DND-41 (cell line): ENCODE results near the gene OR6X1.

Experiments
- EZH2 ChIP-seq: IDR thresholded peaks from 3 replicates; pipeline ENCODE4 v1.6.1; 2012; ENCODE audit warnings: borderline replicate concordance, low read depth, mild to moderate bottlenecking, moderate library complexity, low read length, inconsistent platforms; ENCODE audit not compliant: severe bottlenecking
- TF ChIP-seq, protein P1 (sequence below): IDR thresholded peaks from 2 replicates; pipeline ENCODE4 v1.5.1; 2012; ENCODE audit warnings: borderline replicate concordance, low read length, moderate library complexity, mild to moderate bottlenecking; ENCODE audit not compliant: poor library complexity, severe bottlenecking; ENCODE audit errors: extremely low read depth

DNA sequence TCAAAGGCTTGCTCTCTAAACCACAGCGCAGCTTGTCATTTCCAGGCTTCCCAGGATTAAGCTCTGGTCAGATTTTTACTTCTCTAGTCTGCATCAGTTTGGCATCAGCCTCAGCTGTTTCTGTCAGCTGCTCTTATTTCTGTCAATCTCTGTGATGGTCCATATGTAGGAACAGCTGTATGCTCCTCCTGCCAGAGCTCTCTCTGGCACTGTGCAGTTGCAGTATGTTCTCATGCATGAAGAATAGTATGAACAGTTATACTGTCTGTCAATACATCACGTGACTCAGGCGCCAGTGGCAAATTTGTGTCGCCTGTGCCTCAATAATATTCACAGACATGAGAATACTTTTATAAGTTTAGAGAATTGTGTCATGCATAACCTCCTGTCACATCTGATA lies 45.1 kb upstream of the OR6X1 start:
- TF ChIP-seq, protein P1, sequence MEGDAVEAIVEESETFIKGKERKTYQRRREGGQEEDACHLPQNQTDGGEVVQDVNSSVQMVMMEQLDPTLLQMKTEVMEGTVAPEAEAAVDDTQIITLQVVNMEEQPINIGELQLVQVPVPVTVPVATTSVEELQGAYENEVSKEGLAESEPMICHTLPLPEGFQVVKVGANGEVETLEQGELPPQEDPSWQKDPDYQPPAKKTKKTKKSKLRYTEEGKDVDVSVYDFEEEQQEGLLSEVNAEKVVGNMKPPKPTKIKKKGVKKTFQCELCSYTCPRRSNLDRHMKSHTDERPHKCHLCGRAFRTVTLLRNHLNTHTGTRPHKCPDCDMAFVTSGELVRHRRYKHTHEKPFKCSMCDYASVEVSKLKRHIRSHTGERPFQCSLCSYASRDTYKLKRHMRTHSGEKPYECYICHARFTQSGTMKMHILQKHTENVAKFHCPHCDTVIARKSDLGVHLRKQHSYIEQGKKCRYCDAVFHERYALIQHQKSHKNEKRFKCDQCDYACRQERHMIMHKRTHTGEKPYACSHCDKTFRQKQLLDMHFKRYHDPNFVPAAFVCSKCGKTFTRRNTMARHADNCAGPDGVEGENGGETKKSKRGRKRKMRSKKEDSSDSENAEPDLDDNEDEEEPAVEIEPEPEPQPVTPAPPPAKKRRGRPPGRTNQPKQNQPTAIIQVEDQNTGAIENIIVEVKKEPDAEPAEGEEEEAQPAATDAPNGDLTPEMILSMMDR = no peak
- no peak for TF ChIP-seq EZH2
